HepG2 (cell line): ENCODE measurements around the gene COG4. TPM values are rescaled to one million over a fixed set of nuclear protein-coding genes. Genes with fewer than 3 reads are reported as not detected.

ENCODE experiments used
- ATF5 ChIP-seq: sonication (generic); formaldehyde crosslinking; IDR thresholded peaks from 2 replicates; pipeline ENCODE4 v1.4.0; 2020; ENCODE audit warnings: mild to moderate bottlenecking, low read depth, missing genetic modification reagents
- LRRFIP1 ChIP-seq: sonication (generic); formaldehyde crosslinking; conservative IDR thresholded peaks from 2 replicates; pipeline ENCODE4 v1.4.0; 2020; ENCODE audit warnings: missing genetic modification reagents
- MZF1 ChIP-seq: sonication (generic); formaldehyde crosslinking; IDR thresholded peaks from 2 replicates; pipeline ENCODE4 v1.8.1; 2023; ENCODE audit warnings: mild to moderate bottlenecking, missing genetic modification reagents, borderline replicate concordance
- NCOA2 ChIP-seq: sonication (generic); formaldehyde crosslinking; IDR thresholded peaks from 2 replicates; pipeline ENCODE4 v1.8.0; 2022; ENCODE audit warnings: inconsistent platforms
- NFAT5 ChIP-seq: sonication (generic); formaldehyde crosslinking; IDR thresholded peaks from 2 replicates; pipeline ENCODE4 v1.4.0; 2020; ENCODE audit warnings: missing genetic modification reagents
- NFE2 ChIP-seq: sonication (generic); formaldehyde crosslinking; IDR thresholded peaks from 2 replicates; pipeline ENCODE4 v1.4.0; 2020; ENCODE audit warnings: missing genetic modification reagents
- NKX3-1 ChIP-seq: sonication (generic); formaldehyde crosslinking; IDR thresholded peaks from 2 replicates; pipeline ENCODE4 v1.5.0; 2020; ENCODE audit warnings: missing genetic modification reagents
- NR0B2 ChIP-seq: sonication (generic); formaldehyde crosslinking; IDR thresholded peaks from 2 replicates; pipeline ENCODE4 v1.4.0; 2020; ENCODE audit warnings: mild to moderate bottlenecking, missing genetic modification reagents
- TOE1 ChIP-seq: sonication (generic); formaldehyde crosslinking; IDR thresholded peaks from 2 replicates; pipeline ENCODE4 v1.4.0; 2020; ENCODE audit warnings: mild to moderate bottlenecking, missing genetic modification reagents
- ZHX1 ChIP-seq: sonication (generic); formaldehyde crosslinking; IDR thresholded peaks from 2 replicates; pipeline ENCODE4 v1.8.1; 2022; ENCODE audit warnings: low read depth, mild to moderate bottlenecking, missing genetic modification reagents
- ZNF253 ChIP-seq: sonication (generic); formaldehyde crosslinking; IDR thresholded peaks from 2 replicates; pipeline ENCODE4 v1.8.0; 2022; ENCODE audit warnings: mild to moderate bottlenecking, missing genetic modification reagents, borderline replicate concordance
- ZNF33A ChIP-seq: sonication (generic); formaldehyde crosslinking; IDR thresholded peaks from 2 replicates; pipeline ENCODE4 v1.5.1; 2020; ENCODE audit warnings: missing genetic modification reagents, mild to moderate bottlenecking, moderate library complexity, borderline replicate concordance
- ZNF724P ChIP-seq: sonication (generic); formaldehyde crosslinking; IDR thresholded peaks from 2 replicates; pipeline ENCODE4 v1.8.0; 2022; ENCODE audit warnings: missing genetic modification reagents, borderline replicate concordance
- ZSCAN30 ChIP-seq: sonication (generic); formaldehyde crosslinking; IDR thresholded peaks from 2 replicates; pipeline ENCODE4 v1.5.0; 2020; ENCODE audit warnings: mild to moderate bottlenecking, missing genetic modification reagents
- polyA plus RNA-seq, 8 experiments: library from polyadenylated mRNA; depleted of rRNA in 3 of 8; stranded (reverse) in 7 of 8; unstranded in 1 of 8; fragments of >200 nt; fragmentation: Illumina TruSeq in 4 of 8; extraction: Trizol in 4 of 8; gene quantifications; 2 replicates each; pipeline versions ENCODE4 v1.2.1 to v1.2.3, GENCODE V29; 2011 to 2016; ENCODE audit warnings: low read depth in 4 of 8, missing spikeins in 1 of 8, mixed read lengths in 1 of 8; ENCODE audit not compliant: insufficient read depth in 1 of 8
- total RNA-seq, 5 experiments: library from RNA; depleted of rRNA; stranded (reverse); fragments of >200 nt; fragmentation: Illumina TruSeq; extraction: Trizol; gene quantifications; 2 replicates each; pipeline ENCODE4 v1.2.3, GENCODE V29; 2016; ENCODE audit warnings: low read depth in 1 of 5

Gene COG4
- total and polyA plus RNA-seq, 2 of the 13 experiments (the other 11 are each of a cell fraction or from before 2014, with no cell fraction given): 51.1 to 73.8 TPM

- TF ChIP-seq NFAT5 (CRISPR knock-in tag) (peak; percentile 93), ZNF724P (CRISPR knock-in tag) (peak; percentile 89; the same call in 1 of the 2 replicates), NCOA2 (CRISPR knock-in tag) (peak; percentile 37; the same call in 1 of the 2 replicates), LRRFIP1 (CRISPR knock-in tag) (no peak), ZNF33A (peak; percentile 80; the same call in 1 of the 2 replicates), NKX3-1 (CRISPR knock-in tag) (peak; percentile 96), ATF5 (CRISPR knock-in tag) (no peak), MZF1 (no peak), ZHX1 (CRISPR knock-in tag) (peak; percentile 89), NFE2 (CRISPR knock-in tag) (no peak), TOE1 (CRISPR knock-in tag) (0 out of 2 replicates have a peak, but pooled peaks have one; percentile 75), ZNF253 (CRISPR knock-in tag) (no peak), ZSCAN30 (CRISPR knock-in tag) (no peak), NR0B2 (CRISPR knock-in tag) (peak; percentile 95)
Measured at GRCh38 chr16:70454222-70455034, 68.9 kb downstream of the COG4 start, which contains the start of gene FCSK (continued).
